GM12878 (cell line): ENCODE measurements around the gene CIAO2A. TPM values are rescaled to one million over a fixed set of nuclear protein-coding genes. Genes with fewer than 3 reads are reported as not detected.

Source experiments
- ATAC-seq: fragments of 200-7000 bp; cut with Tn5 transposase; 3 replicates; pipeline ENCODE4 v1.9.1; 2020; ENCODE audit warnings: mild to moderate bottlenecking, moderate library complexity
- BruUV-seq: library from RNA; stranded (reverse); fragments of 400-500 nt; replicated peaks from 2 replicates; lab custom pipeline; 2021; lab: Mats Ljungman, UMichigan
- CTCF ChIA-PET: fragments of 300-600 bp; sonication (Branson Sonifier 250); formaldehyde crosslinking; extraction: SDS; loops from one replicate; lab custom pipeline; 2021; ENCODE audit warnings: inconsistent platforms; lab: Yijun Ruan, JAX
- POLR2A ChIA-PET: fragments of 350-600 bp; formaldehyde crosslinking; extraction: SDS; loops from one replicate; lab custom pipeline; 2021; ENCODE audit warnings: inconsistent platforms; lab: Charles Lee
- RAD21 ChIA-PET: fragments of 300-600 bp; sonication (Branson Sonifier 250); formaldehyde crosslinking; loops from one replicate; lab custom pipeline; 2023; ENCODE audit warnings: antibody characterized with exemption; ENCODE audit not compliant: unreplicated experiment; lab: Charles Lee
- SMC1A ChIA-PET: fragments of 300-600 bp; sonication (Branson Sonifier 250); formaldehyde crosslinking; loops from one replicate; lab custom pipeline; 2023; ENCODE audit not compliant: unreplicated experiment, uncharacterized antibody; lab: Charles Lee
- DNase-seq: peaks from one replicate; pipeline ENCODE4 v3.0.0-alpha.2; 2011; ENCODE audit warnings: low read depth, low spot score
- FAIRE-seq: peaks from 3 replicates; lab custom pipeline; 2011; peaks lifted over from hg19 to GRCh38; lab: Jason Lieb, UNC
- H2AFZ ChIP-seq: 2 replicates; pipeline ENCODE4 v1.6.0; 2011; ENCODE audit warnings: low read depth, low read length, control low read depth; ENCODE audit not compliant: control insufficient read depth
- H3K27ac ChIP-seq: 2 replicates; pipeline ENCODE4 v1.5.1; 2011; ENCODE audit warnings: control low read depth; ENCODE audit not compliant: control insufficient read depth, insufficient read depth
- H3K27me3 ChIP-seq, 2 experiments: replicated peaks in 1 of 2; 2 replicates each; pipeline versions ENCODE4 v1.6.0 to v1.6.1; 2011; ENCODE audit warnings: low read length in 1 of 2; ENCODE audit not compliant: control insufficient read depth in 2 of 2, insufficient read depth in 2 of 2
- H3K36me3 ChIP-seq, 2 experiments: 2 replicates each; pipeline ENCODE4 v1.5.1; 2011; ENCODE audit warnings: low read length in 1 of 2; ENCODE audit not compliant: control insufficient read depth in 2 of 2, insufficient read depth in 2 of 2
- H3K4me1 ChIP-seq: 2 replicates; pipeline ENCODE4 v1.6.1; 2011; ENCODE audit warnings: mild to moderate bottlenecking, low read length, moderate library complexity, mixed read lengths; ENCODE audit not compliant: control insufficient read depth, insufficient read depth
- H3K4me2 ChIP-seq: 2 replicates; pipeline ENCODE4 v1.6.0; 2011; ENCODE audit warnings: control low read depth; ENCODE audit not compliant: control insufficient read depth, insufficient read depth
- H3K4me3 ChIP-seq: fragments of 200-600 bp; sonication (generic); 2 replicates; pipeline ENCODE4 v1.5.1; 2016
- H3K79me2 ChIP-seq: 2 replicates; pipeline ENCODE4 v1.6.0; 2011; ENCODE audit warnings: low read length; ENCODE audit not compliant: control insufficient read depth, insufficient read depth
- H3K9ac ChIP-seq: 2 replicates; pipeline ENCODE4 v1.8.0; 2011; ENCODE audit warnings: low read length, control low read depth, mixed read lengths; ENCODE audit not compliant: control insufficient read depth, insufficient read depth
- H3K9me3 ChIP-seq: replicated peaks from 3 replicates; pipeline ENCODE4 v1.5.1; 2011; ENCODE audit warnings: mild to moderate bottlenecking, low read length; ENCODE audit not compliant: control insufficient read depth, insufficient read depth
- H4K20me1 ChIP-seq: 2 replicates; pipeline ENCODE4 v1.6.0; 2011; ENCODE audit not compliant: control insufficient read depth, insufficient read depth
- CHD1 ChIP-seq: IDR thresholded peaks from 2 replicates; pipeline ENCODE4 v1.6.1; 2012; ENCODE audit warnings: low read depth, low read length, improper control_type of control experiment
- CHD2 ChIP-seq: IDR thresholded peaks from 2 replicates; pipeline ENCODE4 v1.6.1; 2011; ENCODE audit warnings: low read depth, low read length, improper control_type of control experiment, borderline replicate concordance
- DPF2 ChIP-seq: fragments of 450-650 bp; IDR thresholded peaks from 2 replicates; pipeline ENCODE4 v1.6.1; 2017; ENCODE audit warnings: mild to moderate bottlenecking
- WGBS: methylation state at CpG from one replicate; pipeline ENCODE4 v1.1.6; 2016; ENCODE audit warnings: low lambda C conversion rate; ENCODE audit not compliant: insufficient replicate concordance, insufficient coverage; ENCODE audit errors: missing lambda C conversion rate; 5-methylcytosine and 5-hydroxymethylcytosine counted together
- in situ Hi-C: fragments of 300-500 bp; cut with MboI; formaldehyde crosslinking; loops from 9 replicates; pipeline ENCODE4 v1.14.3; 2018; ENCODE audit warnings: mixed read lengths
- intact Hi-C: fragments of 100-400 bp; cut with micrococcal nuclease; formaldehyde crosslinking; loops from one replicate; pipeline ENCODE4 v1.14.2; 2022; ENCODE audit not compliant: unreplicated experiment
- polyA plus RNA-seq, 11 experiments: library from polyadenylated mRNA; depleted of rRNA in 4 of 11; unstranded in 6 of 11; stranded (reverse) in 5 of 11; fragments of >200 nt; fragmentation: Nextera tagmentation in 4 of 11; fragmentation: Illumina TruSeq in 1 of 11; extraction: Ambion mirVana in 4 of 11; extraction: Trizol in 1 of 11; gene quantifications; 1 replicate in 1 of 11; 2 replicates in 10 of 11; pipeline versions ENCODE4 v1.2.1 to v1.2.3, GENCODE V29; 2011 to 2016; ENCODE audit warnings: inconsistent platforms in 2 of 11, missing spikeins in 2 of 11, low read depth in 1 of 11
- total RNA-seq, 4 experiments: library from RNA; depleted of rRNA in 3 of 4; stranded (reverse); fragments of >200 nt in 3 of 4; fragmentation: Illumina TruSeq in 1 of 4; extraction: Trizol in 1 of 4; gene quantifications; 2 replicates each; pipeline versions ENCODE4 v1.2.1 to v1.2.3, GENCODE V29; 2013 to 2021
- TF ChIP-seq, protein P1 (sequence below): IDR thresholded peaks from 2 replicates; pipeline ENCODE4 v1.6.1; 2012; ENCODE audit warnings: low read depth, low read length, improper control_type of control experiment
- TF ChIP-seq, protein P2 (sequence below): IDR thresholded peaks from 2 replicates; pipeline ENCODE4 v1.6.1; 2012; ENCODE audit warnings: low read length, inconsistent platforms

The CIAO2A gene
- total and polyA plus RNA-seq, 10 of the 15 experiments (the other 5 are each of a cell fraction or from before 2014, with no cell fraction given), result 94.5 to 400 (median 204) TPM

DNA sequence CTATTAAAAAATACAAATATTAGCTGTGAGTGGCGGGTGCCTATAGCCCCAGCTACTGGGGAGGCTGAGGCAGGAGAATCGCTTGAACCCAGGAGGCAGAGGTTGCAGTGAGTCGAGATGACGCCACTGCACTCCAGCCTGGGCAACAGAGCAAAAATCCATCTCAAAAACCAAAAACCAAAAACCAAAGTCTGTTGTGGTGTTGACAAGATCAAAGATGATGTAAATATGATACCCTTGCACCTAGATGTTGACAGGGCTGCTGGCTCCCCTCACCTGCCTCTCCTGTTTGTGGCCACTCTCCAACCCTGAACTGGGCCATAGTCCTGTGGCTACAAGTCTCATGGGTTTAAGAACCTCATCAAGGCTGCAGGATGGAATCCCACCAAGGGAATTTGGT lies 63.5 kb downstream of the CIAO2A start:
- no peaks in the 10 kb centered on the region; the same call in 1 of the 2 replicates for H3K79me2 ChIP-seq
- ChIA-PET SMC1A (interaction anchor here (1.0 to 1.6 kb wide), 5 partner anchors 10 to 420 kb away, joined by 3 to 7 read pairs (median 5); no protein-coding TSS in a partner anchor), POLR2A (interaction anchor here (1.3 kb wide), 1 partner anchor 41 kb away, joined by 3 read pairs; no protein-coding TSS in a partner anchor), RAD21 (interaction anchor here (1.1 to 1.8 kb wide), 5 partner anchors 16 to 278 kb away, joined by 3 to 7 read pairs (median 4); partner anchors contain the start of gene DAPK2), CTCF (interaction anchor here (0.6 to 3.7 kb wide), 4 partner anchors 11 to 199 kb away, joined by 3 to 18 read pairs (median 6); partner anchors contain the start of gene DAPK2)
- no TSS peak for BruUV-seq
- FAIRE-seq (no peak), ATAC-seq (no peak)
- H2AFZ ChIP-seq, result no peak overlapping the region
- intact Hi-C loops, result no loop called here
- no peaks in the 10 kb centered on the region for H3K27me3 ChIP-seq
- WGBS, result 88% methylated on average over 4 of the region's 4 CpGs
- no peak overlapping the region for H3K9ac ChIP-seq
- H3K4me3 ChIP-seq, result no peak overlapping the region
- H4K20me1 ChIP-seq, result no peaks in the 10 kb centered on the region
- H3K4me1 ChIP-seq, result no peaks in the 10 kb centered on the region; the same call in 1 of the 2 replicates
- TF ChIP-seq CHD1 (no peak), DPF2 (no peak), CHD2 (no peak)
- TF ChIP-seq, protein P1, sequence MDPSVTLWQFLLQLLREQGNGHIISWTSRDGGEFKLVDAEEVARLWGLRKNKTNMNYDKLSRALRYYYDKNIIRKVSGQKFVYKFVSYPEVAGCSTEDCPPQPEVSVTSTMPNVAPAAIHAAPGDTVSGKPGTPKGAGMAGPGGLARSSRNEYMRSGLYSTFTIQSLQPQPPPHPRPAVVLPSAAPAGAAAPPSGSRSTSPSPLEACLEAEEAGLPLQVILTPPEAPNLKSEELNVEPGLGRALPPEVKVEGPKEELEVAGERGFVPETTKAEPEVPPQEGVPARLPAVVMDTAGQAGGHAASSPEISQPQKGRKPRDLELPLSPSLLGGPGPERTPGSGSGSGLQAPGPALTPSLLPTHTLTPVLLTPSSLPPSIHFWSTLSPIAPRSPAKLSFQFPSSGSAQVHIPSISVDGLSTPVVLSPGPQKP, result no peak
- TF ChIP-seq, protein P2, sequence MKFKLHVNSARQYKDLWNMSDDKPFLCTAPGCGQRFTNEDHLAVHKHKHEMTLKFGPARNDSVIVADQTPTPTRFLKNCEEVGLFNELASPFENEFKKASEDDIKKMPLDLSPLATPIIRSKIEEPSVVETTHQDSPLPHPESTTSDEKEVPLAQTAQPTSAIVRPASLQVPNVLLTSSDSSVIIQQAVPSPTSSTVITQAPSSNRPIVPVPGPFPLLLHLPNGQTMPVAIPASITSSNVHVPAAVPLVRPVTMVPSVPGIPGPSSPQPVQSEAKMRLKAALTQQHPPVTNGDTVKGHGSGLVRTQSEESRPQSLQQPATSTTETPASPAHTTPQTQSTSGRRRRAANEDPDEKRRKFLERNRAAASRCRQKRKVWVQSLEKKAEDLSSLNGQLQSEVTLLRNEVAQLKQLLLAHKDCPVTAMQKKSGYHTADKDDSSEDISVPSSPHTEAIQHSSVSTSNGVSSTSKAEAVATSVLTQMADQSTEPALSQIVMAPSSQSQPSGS, result no peak
- TF ChIP-seq, all 136 proteins: peak for 0
- in situ Hi-C loops, result no loop called here
- Histone ChIP-seq H3K27ac (no peak overlapping the region), H3K4me2 (no peak overlapping the region), H3K36me3 (no peaks in the 10 kb centered on the region; a peak in 1 of 4 replicates), H3K9me3 (no peaks in the 10 kb centered on the region)
- DNase-seq, result no peak
